Astrocyte (in vitro differentiated cells and primary cell): ENCODE data around the gene TAGLN2.
"Not testable (repeated sequence)": the region's sequence is repeated elsewhere in the genome, so short reads cannot be mapped to it uniquely, and the experiment has no call there.

Experiments
- CTCF ChIP-seq: IDR thresholded peaks from 2 replicates; pipeline ENCODE4 v1.5.1; 2011; ENCODE audit warnings: low read depth, mild to moderate bottlenecking, inconsistent platforms, low read length, moderate library complexity; ENCODE audit not compliant: insufficient read depth
- EZH2 ChIP-seq: IDR thresholded peaks from 2 replicates; pipeline ENCODE4 v1.6.1; 2012; ENCODE audit warnings: mild to moderate bottlenecking, low read length, inconsistent platforms; ENCODE audit not compliant: insufficient read depth

DNA sequence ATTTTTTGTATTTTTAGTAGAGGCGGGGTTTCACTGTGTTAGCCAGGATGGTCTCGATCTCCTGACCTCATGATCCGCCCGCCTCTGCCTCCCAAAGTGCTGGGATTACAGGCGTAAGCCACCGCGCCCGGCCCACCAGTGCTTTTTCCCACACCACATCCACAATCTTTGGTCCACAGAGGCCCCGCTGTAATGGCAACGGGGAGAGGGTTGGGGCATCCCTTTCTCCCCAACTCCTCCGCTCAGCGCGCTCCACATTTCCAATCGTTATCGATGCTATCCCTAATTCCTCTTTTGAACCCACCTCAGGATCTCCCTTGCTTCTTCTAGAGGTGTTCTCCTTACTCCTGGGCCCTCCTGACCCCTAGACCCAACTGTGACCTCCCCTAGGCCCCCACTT, 25.7 kb downstream of the TAGLN2 start:
- TF ChIP-seq CTCF, EZH2: not testable (repeated sequence)
